Right lobe of liver (tissue), 6 donors: ENCODE data around the gene DHH. TPM values are rescaled to one million over a fixed set of nuclear protein-coding genes. Genes with fewer than 3 reads are reported as not detected.
A peak's percentile ranks its signal among the peaks of the same experiment; 100 is the strongest.

ENCODE experiments used
- ATAC-seq, 4 donors: fragments of 200-7000 bp; cut with Tn5 transposase; one replicate each; pipeline ENCODE4 v1.9.1; 2020; ENCODE audit warnings: mild to moderate bottlenecking in 4 of 4, moderate library complexity in 4 of 4
- DNase-seq, 3 donors: peaks; one replicate each; pipeline ENCODE4 v3.0.0-alpha.2; 2020
- H3K27ac ChIP-seq, 3 donors: fragments of 200-600 bp; one replicate each; pipeline ENCODE4 v1.8.0; 2022
- H3K27me3 ChIP-seq, 2 donors: fragments of 200-600 bp; one replicate each; pipeline ENCODE4 v1.8.0; 2022
- H3K36me3 ChIP-seq, 4 donors: fragments of 200-600 bp; sonication (generic) in 1 of 4; one replicate each; pipeline versions ENCODE4 v1.5.1 to v1.8.0; 2017 to 2022; ENCODE audit warnings: control low read depth in 1 of 4
- H3K4me1 ChIP-seq, 4 donors: fragments of 200-600 bp; sonication (generic) in 1 of 4; one replicate each; pipeline versions ENCODE4 v1.5.1 to v1.8.0; 2017 to 2022; ENCODE audit warnings: control low read depth in 1 of 4
- H3K4me3 ChIP-seq, 3 donors: fragments of 200-600 bp; one replicate each; pipeline ENCODE4 v1.8.0; 2022
- H3K9me3 ChIP-seq, 4 donors: fragments of 200-600 bp; sonication (generic) in 1 of 4; one replicate each; pipeline versions ENCODE4 v1.5.1 to v1.8.0; 2017 to 2022; ENCODE audit warnings: control low read depth in 1 of 4
- POLR2A ChIP-seq: fragments of 450-650 bp; IDR thresholded peaks from one replicate; pipeline ENCODE4 v1.6.1; 2017; ENCODE audit warnings: antibody characterized with exemption, mild to moderate bottlenecking
- WGBS: methylation state at CpG from one replicate; pipeline ENCODE4 v1.1.6; 2018; ENCODE audit warnings: low coverage, low lambda C conversion rate; ENCODE audit not compliant: insufficient coverage; ENCODE audit errors: missing lambda C conversion rate; 5-methylcytosine and 5-hydroxymethylcytosine counted together
- intact Hi-C, 2 donors: fragments of 100-400 bp; cut with DNase I; formaldehyde crosslinking; loops; one replicate each; pipeline versions ENCODE4 v1.11.2 to v1.14.1; 2022
- total RNA-seq, 6 experiments: library from RNA; depleted of rRNA in 2 of 6; stranded (reverse); fragments of >200 nt in 2 of 6; fragmentation: NEBNext Ultra II Directional in 3 of 6; extraction: Animal tissue kit (Norgen Biotek cat#: 25700) in 3 of 6; gene quantifications; one replicate each; pipeline versions ENCODE4 v1.1.0 to v1.2.4, GENCODE V29; 2016 to 2023
- TF ChIP-seq, protein P1 (sequence below), 4 donors: fragments of 200-600 bp in 3 of 4; fragments of 450-650 bp in 1 of 4; IDR thresholded peaks; one replicate each; pipeline versions ENCODE4 v1.5.1 to v1.8.0; 2016 to 2022; ENCODE audit warnings: antibody characterized with exemption in 4 of 4, mild to moderate bottlenecking in 2 of 4
- donor health status: DM: no; HTN: yes; CAD: no.
- donor health status: DM: no; HTN: no; CAD: no.
- donor health status: DM: no; HTN: no; CAD: no.
- donor health status: DM: no; HTN: yes; CAD: no.
- donor health status: DM: no; HTN: yes; CAD: no.

Gene DHH
- total RNA-seq, 6 experiments from 2014 or later: 0.04 to 0.13 (median 0.07) TPM; not detected in 3

- H3K27me3 ChIP-seq: peaks cover 0 to 16% of the 10 kb centered on the region in 2 donors
- H3K4me3 ChIP-seq: no peak overlapping the region
- H3K36me3 ChIP-seq: no peaks in the 10 kb centered on the region
- H3K27ac ChIP-seq: no peak overlapping the region
- intact Hi-C loops: no loop called here
- TF ChIP-seq, protein P1, sequence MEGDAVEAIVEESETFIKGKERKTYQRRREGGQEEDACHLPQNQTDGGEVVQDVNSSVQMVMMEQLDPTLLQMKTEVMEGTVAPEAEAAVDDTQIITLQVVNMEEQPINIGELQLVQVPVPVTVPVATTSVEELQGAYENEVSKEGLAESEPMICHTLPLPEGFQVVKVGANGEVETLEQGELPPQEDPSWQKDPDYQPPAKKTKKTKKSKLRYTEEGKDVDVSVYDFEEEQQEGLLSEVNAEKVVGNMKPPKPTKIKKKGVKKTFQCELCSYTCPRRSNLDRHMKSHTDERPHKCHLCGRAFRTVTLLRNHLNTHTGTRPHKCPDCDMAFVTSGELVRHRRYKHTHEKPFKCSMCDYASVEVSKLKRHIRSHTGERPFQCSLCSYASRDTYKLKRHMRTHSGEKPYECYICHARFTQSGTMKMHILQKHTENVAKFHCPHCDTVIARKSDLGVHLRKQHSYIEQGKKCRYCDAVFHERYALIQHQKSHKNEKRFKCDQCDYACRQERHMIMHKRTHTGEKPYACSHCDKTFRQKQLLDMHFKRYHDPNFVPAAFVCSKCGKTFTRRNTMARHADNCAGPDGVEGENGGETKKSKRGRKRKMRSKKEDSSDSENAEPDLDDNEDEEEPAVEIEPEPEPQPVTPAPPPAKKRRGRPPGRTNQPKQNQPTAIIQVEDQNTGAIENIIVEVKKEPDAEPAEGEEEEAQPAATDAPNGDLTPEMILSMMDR (IDR thresholded peaks at IDR 0.05): no peak
- TF ChIP-seq POLR2A: no peak
- WGBS: 3% methylated on average over 11 of the region's 14 CpGs
- no peak for DNase-seq
- peaks cover 0 to 31% (median 0%) of the 10 kb centered on the region in 4 donors for H3K4me1 ChIP-seq
- ATAC-seq: no peak
- H3K9me3 ChIP-seq: no peaks in the 10 kb centered on the region
Measured at GRCh38 chr12:49091836-49092085, 2.8 kb downstream of the DHH start.

- ATAC-seq (no peak), DNase-seq (no peak)
- WGBS: 18% methylated on average over 17 of the region's 41 CpGs
- intact Hi-C loops: no loop called here
- H3K36me3 ChIP-seq: no peaks in the 10 kb centered on the region
- H3K27me3 ChIP-seq: peaks cover 0 to 16% of the 10 kb centered on the region in 2 donors
- TF ChIP-seq, protein P1 (IDR thresholded peaks at IDR 0.05): no peak
- no peak for TF ChIP-seq POLR2A
- H3K9me3 ChIP-seq: no peaks in the 10 kb centered on the region
- peaks cover 0 to 31% (median 0%) of the 10 kb centered on the region in 4 donors for H3K4me1 ChIP-seq
- no peak overlapping the region for H3K4me3 ChIP-seq
- no peak overlapping the region for H3K27ac ChIP-seq
Measured at GRCh38 chr12:49091056-49091835, 3.4 kb downstream of the DHH start.

GRCh38 chr12:49089821-49090773 lies 4.5 kb downstream of the DHH start:
- TF ChIP-seq POLR2A: no peak
- TF ChIP-seq, protein P1 (IDR thresholded peaks at IDR 0.05): no peak
- Histone ChIP-seq H3K27me3 (peaks cover 0 to 16% of the 10 kb centered on the region in 2 donors), H3K36me3 (no peaks in the 10 kb centered on the region), H3K4me1 (peaks cover 0 to 31% (median 0%) of the 10 kb centered on the region in 4 donors), H3K27ac (no peak overlapping the region), H3K9me3 (no peaks in the 10 kb centered on the region), H3K4me3 (peak overlapping the region; percentile 7 to 23 (median 21))
- 16% methylated on average over 12 of the region's 88 CpGs for WGBS
- peak in 1 of 3 donors; percentile 55 for DNase-seq
- ATAC-seq: peak in 3 of 4 donors; percentile 14 to 30 (median 18)
- intact Hi-C loops: no loop called here

GRCh38 chr12:49088932-49089330 lies 5.7 kb downstream of the DHH start:
- intact Hi-C loops: no loop called here
- 51% methylated on average over 6 of the region's 6 CpGs for WGBS

More at GRCh38 chr12:49088932-49089330, 5.7 kb downstream of the DHH start:
- no peaks in the 10 kb centered on the region for H3K36me3 ChIP-seq
- TF ChIP-seq POLR2A: no peak
- TF ChIP-seq, protein P1 (IDR thresholded peaks at IDR 0.05): no peak
- no peak overlapping the region for H3K27ac ChIP-seq
- peaks cover 0 to 16% of the 10 kb centered on the region in 2 donors for H3K27me3 ChIP-seq
- no peaks in the 10 kb centered on the region for H3K9me3 ChIP-seq
- peaks cover 0 to 20% (median 0%) of the 10 kb centered on the region in 4 donors for H3K4me1 ChIP-seq
- DNase-seq (no peak), ATAC-seq (no peak)
- no peak overlapping the region for H3K4me3 ChIP-seq
